ENCODE data around the gene C5orf34. TPM values are rescaled to one million over a fixed set of nuclear protein-coding genes. Genes with fewer than 3 reads are reported as not detected.

The C5orf34 gene
- total and polyA plus RNA-seq, 4 donors = 1.1 to 5.9 (median 1.6) TPM

GRCh38 chr5:43555895-43556606 lies 41.1 kb upstream of the C5orf34 start:
- 0 to 1% methylated on average over 42 to 44 of the region's 44 CpGs for WGBS, 2 donors
- Histone ChIP-seq H3K4me3 (peak overlapping the region; percentile 95), H3K36me3 (ENCODE audit: control insufficient read depth in 4 of 4, insufficient read depth in 4 of 4, low read length in 4 of 4) (peaks cover 0 to 21% (median 11%) of the 10 kb centered on the region in 4 donors), H3K9ac (ENCODE audit: insufficient read depth in 1 of 2, low read length in 2 of 2) (peak overlapping the region; percentile 86 to 95), H3K4me1 (ENCODE audit: control insufficient read depth in 5 of 5, insufficient read depth in 5 of 5, low read length in 5 of 5) (peaks cover 0 to 33% (median 4%) of the 10 kb centered on the region in 5 donors), H3K27ac (ENCODE audit: low read depth in 1 of 2, low read length in 1 of 2) (peak overlapping the region; percentile 93 to 100), H3K27me3 (ENCODE audit: control insufficient read depth in 3 of 3, insufficient read depth in 3 of 3, low read length in 2 of 3) (no peaks in the 10 kb centered on the region), H3K9me3 (ENCODE audit: control insufficient read depth in 4 of 4, insufficient read depth in 3 of 4, low read length in 3 of 4) (no peaks in the 10 kb centered on the region)
- DNase-seq (peak; percentile 63 to 67 (median 66)), ATAC-seq (ENCODE audit: insufficient read depth, low FRiP score) (no peak)
- no peak for TF ChIP-seq CTCF (IDR thresholded peaks at IDR 0.05; ENCODE audit: control extremely low read depth, extremely low read depth)

- ATAC-seq (ENCODE audit: insufficient read depth, low FRiP score) = no peak
- no peak for TF ChIP-seq CTCF (IDR thresholded peaks at IDR 0.05; ENCODE audit: control extremely low read depth, extremely low read depth)
- WGBS, 2 donors = 84 to 91% methylated on average over 1 of the region's 1 CpG
- Histone ChIP-seq H3K4me3 (no peak overlapping the region), H3K27ac (ENCODE audit: low read depth in 1 of 2, low read length in 1 of 2) (no peak overlapping the region), H3K4me1 (ENCODE audit: control insufficient read depth in 5 of 5, insufficient read depth in 5 of 5, low read length in 5 of 5) (peaks cover 0 to 33% (median 4%) of the 10 kb centered on the region in 5 donors), H3K9me3 (ENCODE audit: control insufficient read depth in 4 of 4, insufficient read depth in 3 of 4, low read length in 3 of 4) (no peaks in the 10 kb centered on the region), H3K36me3 (ENCODE audit: control insufficient read depth in 4 of 4, insufficient read depth in 4 of 4, low read length in 4 of 4) (peaks cover 2 to 21% (median 13%) of the 10 kb centered on the region in 4 donors), H3K27me3 (ENCODE audit: control insufficient read depth in 3 of 3, insufficient read depth in 3 of 3, low read length in 2 of 3) (no peaks in the 10 kb centered on the region), H3K9ac (ENCODE audit: insufficient read depth in 1 of 2, low read length in 2 of 2) (no peak overlapping the region)
- no peak for DNase-seq
Measured at GRCh38 chr5:43554497-43554896, 39.5 kb upstream of the C5orf34 start.

- no peaks in the 10 kb centered on the region for H3K9me3 ChIP-seq (ENCODE audit: control insufficient read depth in 4 of 4, insufficient read depth in 3 of 4, low read length in 3 of 4)
- peaks cover 0 to 33% (median 4%) of the 10 kb centered on the region in 5 donors for H3K4me1 ChIP-seq (ENCODE audit: control insufficient read depth in 5 of 5, insufficient read depth in 5 of 5, low read length in 5 of 5)
- no peak for TF ChIP-seq CTCF (IDR thresholded peaks at IDR 0.05; ENCODE audit: control extremely low read depth, extremely low read depth)
- no peak for DNase-seq
- ATAC-seq (ENCODE audit: insufficient read depth, low FRiP score) = no peak
- H3K27me3 ChIP-seq (ENCODE audit: control insufficient read depth in 3 of 3, insufficient read depth in 3 of 3, low read length in 2 of 3) = no peaks in the 10 kb centered on the region
- H3K36me3 ChIP-seq (ENCODE audit: control insufficient read depth in 4 of 4, insufficient read depth in 4 of 4, low read length in 4 of 4) = peaks cover 4 to 22% (median 13%) of the 10 kb centered on the region in 4 donors
- no peak overlapping the region for H3K4me3 ChIP-seq
- 67 to 76% methylated on average over 2 of the region's 2 CpGs for WGBS, 2 donors
- H3K9ac ChIP-seq (ENCODE audit: insufficient read depth in 1 of 2, low read length in 2 of 2) = no peak overlapping the region
- H3K27ac ChIP-seq (ENCODE audit: low read depth in 1 of 2, low read length in 1 of 2) = peak overlapping the region in 1 of 2 donors; percentile 33
Measured at GRCh38 chr5:43553381-43553780, 38.4 kb upstream of the C5orf34 start.

Data from lung (tissue), 12 donors.